ENCODE measurements around the gene PRDM11. TPM values are rescaled to one million over a fixed set of nuclear protein-coding genes. Genes with fewer than 3 reads are reported as not detected.

PRDM11 gene
- total and polyA plus RNA-seq, 4 donors: 0.64 to 6.9 (median 2.8) TPM

- no peaks in the 10 kb centered on the region for H3K4me1 ChIP-seq (ENCODE audit: control insufficient read depth in 4 of 4, insufficient read depth in 4 of 4, low read length in 3 of 4)
- H3K4me3 ChIP-seq (ENCODE audit: low read depth in 1 of 3, low read length in 3 of 3): no peak overlapping the region
- H3K27me3 ChIP-seq (ENCODE audit: control insufficient read depth in 4 of 4, insufficient read depth in 4 of 4, low read length in 3 of 4): no peaks in the 10 kb centered on the region
- no peaks in the 10 kb centered on the region for H3K9me3 ChIP-seq (ENCODE audit: control insufficient read depth in 4 of 4, low read length in 3 of 4)
- no peak for TF ChIP-seq YY1 (IDR thresholded peaks at IDR 0.05)
- TF ChIP-seq JUND (IDR thresholded peaks at IDR 0.05): no peak
- TF ChIP-seq HNF4G (IDR thresholded peaks at IDR 0.05): no peak
- no peak for DNase-seq (ENCODE audit: low spot score)
- peaks cover 0 to 12% (median under 1%) of the 10 kb centered on the region in 4 donors for H3K36me3 ChIP-seq (ENCODE audit: control insufficient read depth in 4 of 4, insufficient read depth in 3 of 4, low read depth in 1 of 4, low read length in 3 of 4)
- WGBS: 99% methylated on average over 3 of the region's 3 CpGs
- no peak overlapping the region for H3K9ac ChIP-seq (ENCODE audit: low read depth in 1 of 2, low read length in 2 of 2)
- no peak overlapping the region for H3K27ac ChIP-seq (ENCODE audit: low read depth in 1 of 2, low read length in 2 of 2)
Measured at GRCh38 chr11:45188127-45188526, 41.7 kb downstream of the PRDM11 start.

- H3K9ac ChIP-seq (ENCODE audit: low read depth in 1 of 2, low read length in 2 of 2): no peak overlapping the region
- 96% methylated on average over 5 of the region's 5 CpGs for WGBS
- no peaks in the 10 kb centered on the region for H3K27me3 ChIP-seq (ENCODE audit: control insufficient read depth in 4 of 4, insufficient read depth in 4 of 4, low read length in 3 of 4)
- H3K27ac ChIP-seq (ENCODE audit: low read depth in 1 of 2, low read length in 2 of 2): no peak overlapping the region
- H3K4me3 ChIP-seq (ENCODE audit: low read depth in 1 of 3, low read length in 3 of 3): no peak overlapping the region
- no peak for TF ChIP-seq GABPA (IDR thresholded peaks at IDR 0.05 in 1 of 2, conservative IDR thresholded peaks at IDR 0.05 in 1 of 2)
- no peak for TF ChIP-seq YY1 (IDR thresholded peaks at IDR 0.05)
- TF ChIP-seq CTCF (IDR thresholded peaks at IDR 0.05; ENCODE audit: low read depth, low read length, missing input control): no peak
- H3K4me1 ChIP-seq (ENCODE audit: control insufficient read depth in 4 of 4, insufficient read depth in 4 of 4, low read length in 3 of 4): no peaks in the 10 kb centered on the region
- no peak for DNase-seq (ENCODE audit: low spot score)
- H3K36me3 ChIP-seq (ENCODE audit: control insufficient read depth in 4 of 4, insufficient read depth in 3 of 4, low read depth in 1 of 4, low read length in 3 of 4): peaks cover 0 to 12% (median 0%) of the 10 kb centered on the region in 4 donors
- H3K9me3 ChIP-seq (ENCODE audit: control insufficient read depth in 4 of 4, low read length in 3 of 4): no peaks in the 10 kb centered on the region
Measured at GRCh38 chr11:45189230-45189629, 42.8 kb downstream of the PRDM11 start.

GRCh38 chr11:45193695-45194094 lies 47.3 kb downstream of the PRDM11 start:
- 90% methylated on average over 6 of the region's 6 CpGs for WGBS
- H3K9ac ChIP-seq (ENCODE audit: low read depth in 1 of 2, low read length in 2 of 2): no peak overlapping the region
- DNase-seq (ENCODE audit: low spot score): no peak

More at GRCh38 chr11:45193695-45194094, 47.3 kb downstream of the PRDM11 start:
- H3K27ac ChIP-seq (ENCODE audit: low read depth in 1 of 2, low read length in 2 of 2): no peak overlapping the region
- H3K9me3 ChIP-seq (ENCODE audit: control insufficient read depth in 4 of 4, low read length in 3 of 4): no peaks in the 10 kb centered on the region
- H3K27me3 ChIP-seq (ENCODE audit: control insufficient read depth in 4 of 4, insufficient read depth in 4 of 4, low read length in 3 of 4): no peaks in the 10 kb centered on the region
- H3K4me3 ChIP-seq (ENCODE audit: low read depth in 1 of 3, low read length in 3 of 3): no peak overlapping the region
- peaks cover 0 to 3% (median under 1%) of the 10 kb centered on the region in 4 donors for H3K36me3 ChIP-seq (ENCODE audit: control insufficient read depth in 4 of 4, insufficient read depth in 3 of 4, low read depth in 1 of 4, low read length in 3 of 4)
- no peaks in the 10 kb centered on the region for H3K4me1 ChIP-seq (ENCODE audit: control insufficient read depth in 4 of 4, insufficient read depth in 4 of 4, low read length in 3 of 4)
- no peak for TF ChIP-seq YY1 (IDR thresholded peaks at IDR 0.05)
- TF ChIP-seq GABPA (IDR thresholded peaks at IDR 0.05 in 1 of 2, conservative IDR thresholded peaks at IDR 0.05 in 1 of 2): no peak
- no peak for TF ChIP-seq CTCF (IDR thresholded peaks at IDR 0.05; ENCODE audit: low read depth, low read length, missing input control)
- no peak for TF ChIP-seq REST (IDR thresholded peaks at IDR 0.05)
- TF ChIP-seq ATF3 (IDR thresholded peaks at IDR 0.05): no peak
- no peak for TF ChIP-seq NR2F2 (IDR thresholded peaks at IDR 0.05)
- TF ChIP-seq ZBTB33 (IDR thresholded peaks at IDR 0.05): no peak
- TF ChIP-seq JUND (IDR thresholded peaks at IDR 0.05): no peak
- no peak for TF ChIP-seq FOXA2 (IDR thresholded peaks at IDR 0.05)
- TF ChIP-seq HNF4A (conservative IDR thresholded peaks at IDR 0.05): no peak
- TF ChIP-seq HNF4G (IDR thresholded peaks at IDR 0.05): no peak
- no peak for TF ChIP-seq FOXA1 (IDR thresholded peaks at IDR 0.05)
- no peak for TF ChIP-seq RXRA (IDR thresholded peaks at IDR 0.05)
- TF ChIP-seq EGR1 (IDR thresholded peaks at IDR 0.05; ENCODE audit: low read depth in 2 of 2): no peak
- no peak for TF ChIP-seq MAX (IDR thresholded peaks at IDR 0.05)
- TF ChIP-seq TAF1 (conservative IDR thresholded peaks at IDR 0.05): no peak
- no peak for TF ChIP-seq SP1 (IDR thresholded peaks at IDR 0.05)

Data from liver (tissue), 9 donors.